PC-3 (cell line): ENCODE results near the gene RNF149.

ENCODE experiments used
- EZH2 ChIP-seq: fragments of 300-600 bp; sonication (generic); IDR thresholded peaks from one replicate; pipeline ENCODE4 v1.6.1; 2017; ENCODE audit warnings: antibody characterized with exemption, mild to moderate bottlenecking, low read length; ENCODE audit not compliant: unreplicated experiment
- TF ChIP-seq, protein P1 (sequence below): fragments of 300-600 bp; sonication (generic); conservative IDR thresholded peaks from 2 replicates; pipeline ENCODE4 v1.5.1; 2017; ENCODE audit warnings: antibody characterized with exemption, low read depth, mild to moderate bottlenecking, low read length

DNA sequence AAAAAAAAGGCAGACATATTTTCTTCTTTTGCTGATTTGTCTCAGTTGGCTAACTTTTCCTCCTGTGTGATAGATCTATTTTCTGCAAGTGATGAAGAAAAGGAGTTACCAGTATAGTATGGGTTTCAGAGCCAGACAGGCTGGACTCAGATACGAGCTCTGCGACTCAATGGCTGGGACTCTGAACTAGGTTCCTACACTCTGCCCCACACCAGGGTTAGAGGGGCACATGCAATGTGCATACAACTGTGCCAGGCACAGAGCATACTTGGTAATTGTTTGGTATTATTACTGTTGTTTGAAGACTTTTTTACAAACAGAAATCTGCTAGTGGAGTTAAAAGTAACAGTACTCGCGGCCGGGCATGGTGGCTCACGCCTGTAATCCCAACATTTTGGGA, 21.8 kb downstream of the RNF149 start:
- no peak for TF ChIP-seq EZH2
- TF ChIP-seq, protein P1, sequence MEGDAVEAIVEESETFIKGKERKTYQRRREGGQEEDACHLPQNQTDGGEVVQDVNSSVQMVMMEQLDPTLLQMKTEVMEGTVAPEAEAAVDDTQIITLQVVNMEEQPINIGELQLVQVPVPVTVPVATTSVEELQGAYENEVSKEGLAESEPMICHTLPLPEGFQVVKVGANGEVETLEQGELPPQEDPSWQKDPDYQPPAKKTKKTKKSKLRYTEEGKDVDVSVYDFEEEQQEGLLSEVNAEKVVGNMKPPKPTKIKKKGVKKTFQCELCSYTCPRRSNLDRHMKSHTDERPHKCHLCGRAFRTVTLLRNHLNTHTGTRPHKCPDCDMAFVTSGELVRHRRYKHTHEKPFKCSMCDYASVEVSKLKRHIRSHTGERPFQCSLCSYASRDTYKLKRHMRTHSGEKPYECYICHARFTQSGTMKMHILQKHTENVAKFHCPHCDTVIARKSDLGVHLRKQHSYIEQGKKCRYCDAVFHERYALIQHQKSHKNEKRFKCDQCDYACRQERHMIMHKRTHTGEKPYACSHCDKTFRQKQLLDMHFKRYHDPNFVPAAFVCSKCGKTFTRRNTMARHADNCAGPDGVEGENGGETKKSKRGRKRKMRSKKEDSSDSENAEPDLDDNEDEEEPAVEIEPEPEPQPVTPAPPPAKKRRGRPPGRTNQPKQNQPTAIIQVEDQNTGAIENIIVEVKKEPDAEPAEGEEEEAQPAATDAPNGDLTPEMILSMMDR, result no peak
